ENCODE results near the gene BTD. TPM values are rescaled to one million over a fixed set of nuclear protein-coding genes. Genes with fewer than 3 reads are reported as not detected.
A peak's percentile ranks its signal among the peaks of the same experiment; 100 is the strongest.

Gene BTD, protein sequence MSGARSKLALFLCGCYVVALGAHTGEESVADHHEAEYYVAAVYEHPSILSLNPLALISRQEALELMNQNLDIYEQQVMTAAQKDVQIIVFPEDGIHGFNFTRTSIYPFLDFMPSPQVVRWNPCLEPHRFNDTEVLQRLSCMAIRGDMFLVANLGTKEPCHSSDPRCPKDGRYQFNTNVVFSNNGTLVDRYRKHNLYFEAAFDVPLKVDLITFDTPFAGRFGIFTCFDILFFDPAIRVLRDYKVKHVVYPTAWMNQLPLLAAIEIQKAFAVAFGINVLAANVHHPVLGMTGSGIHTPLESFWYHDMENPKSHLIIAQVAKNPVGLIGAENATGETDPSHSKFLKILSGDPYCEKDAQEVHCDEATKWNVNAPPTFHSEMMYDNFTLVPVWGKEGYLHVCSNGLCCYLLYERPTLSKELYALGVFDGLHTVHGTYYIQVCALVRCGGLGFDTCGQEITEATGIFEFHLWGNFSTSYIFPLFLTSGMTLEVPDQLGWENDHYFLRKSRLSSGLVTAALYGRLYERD
- polyA plus RNA-seq (ENCODE audit: low read depth in 6 of 6): 10 to 100 TPM; 10.9 to 18.0 (median 12.5) TPM

DNA sequence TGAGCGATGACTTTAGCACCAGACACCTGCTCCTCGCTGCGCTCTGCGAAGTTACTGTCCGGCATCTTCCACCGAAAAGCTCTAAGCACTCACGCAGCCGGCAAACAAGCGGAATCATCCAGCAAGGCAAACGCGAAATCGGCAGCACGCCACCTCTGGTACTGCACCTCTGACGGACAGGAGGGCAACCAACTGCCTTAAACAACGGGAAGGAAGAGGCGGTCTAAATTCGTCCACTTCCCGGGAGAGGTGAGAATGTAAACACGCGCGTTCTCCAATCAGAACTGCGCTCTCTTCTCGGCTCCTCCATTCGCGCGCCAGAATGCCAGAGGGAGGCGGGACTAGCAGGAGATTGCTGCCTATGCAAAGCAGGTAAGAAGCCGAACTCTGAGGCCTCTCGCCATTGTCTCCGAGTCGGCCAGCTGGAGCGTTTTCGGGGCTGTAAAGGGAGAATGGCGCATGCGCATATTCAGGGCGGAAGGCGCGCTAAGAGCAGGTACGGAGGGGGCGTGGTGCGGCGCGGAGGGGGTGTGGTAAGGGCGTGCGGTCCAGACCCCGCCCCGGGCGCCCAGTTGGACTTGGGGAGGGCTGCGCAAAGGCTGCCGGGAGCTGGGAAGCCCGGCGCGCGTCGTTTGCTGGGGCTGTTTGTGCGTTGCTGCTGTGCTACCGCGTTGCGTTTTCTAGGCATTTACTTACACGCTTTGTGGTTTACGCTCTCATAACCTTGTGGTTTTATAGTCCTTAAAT lies at the start of gene BTD, which contains the start of gene HACL1:
TSS of gene BTD (plus strand) at position 347 of the 747 bp plus-strand sequence. CDS start 33,695 bp downstream, outside the sequence.
TSS of gene HACL1 (minus strand) at position 171 of the 747 bp plus-strand sequence. CDS start at position 65, 106 bp downstream.
- peaks cover 40 to 49% (median 47%) of the 10 kb centered on the region in 3 donors for H3K4me1 Mint-ChIP-seq
- peak; percentile 86 to 88 for ATAC-seq (ENCODE audit: low read depth in 2 of 2)
- peak within 1 kb of the TSS; percentile 97 to 100 (median 98) for H3K4me3 Mint-ChIP-seq
- DNase-seq: peak; percentile 99
- H3K27ac Mint-ChIP-seq: peak within 1 kb of the TSS; percentile 97 to 99 (median 98)
- no peaks in the 10 kb centered on the region for H3K27me3 Mint-ChIP-seq
- H3K9me3 Mint-ChIP-seq: no peaks in the 10 kb centered on the region
- peaks cover 24 to 29% of the 10 kb centered on the region in 2 donors for H3K36me3 Mint-ChIP-seq

DNA sequence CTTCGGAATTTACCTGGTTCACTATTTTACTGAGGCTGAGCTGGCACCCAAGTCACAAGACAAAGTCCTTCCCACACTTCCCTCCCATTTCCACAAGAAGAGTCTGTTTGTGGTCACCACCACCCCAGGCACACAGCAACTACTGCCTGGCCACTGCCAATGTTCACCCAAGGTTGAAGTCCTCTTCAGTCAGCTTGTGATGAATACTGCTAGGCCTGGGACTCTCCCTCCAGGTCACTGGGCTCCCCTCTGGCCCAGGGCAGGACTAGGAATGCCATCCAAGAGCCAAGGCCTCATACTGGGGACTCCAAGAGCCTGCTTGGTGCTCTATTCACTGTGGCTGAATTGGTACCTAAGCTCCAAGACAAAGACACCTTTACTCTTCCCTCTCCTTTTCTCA lies 49.6 kb upstream of the BTD start:
- peaks cover 14 to 23% (median 19%) of the 10 kb centered on the region in 3 donors for H3K4me1 Mint-ChIP-seq
- ATAC-seq (ENCODE audit: low read depth in 2 of 2) (no peak), DNase-seq (no peak)
- H3K27me3 Mint-ChIP-seq: no peaks in the 10 kb centered on the region
- H3K4me3 Mint-ChIP-seq: peak overlapping the region in 1 of 8 donors; percentile 56
- H3K27ac Mint-ChIP-seq: peak overlapping the region in 2 of 6 donors; percentile 30 to 56
- peaks cover 2 to 12% of the 10 kb centered on the region in 2 donors for H3K36me3 Mint-ChIP-seq
- H3K9me3 Mint-ChIP-seq: peaks cover 1 to 13% (median 7%) of the 10 kb centered on the region in 7 donors

- Mint-ChIP-seq H3K27me3 (no peaks in the 10 kb centered on the region), H3K27ac (peak overlapping the region in 2 of 6 donors; percentile 86 to 98), H3K4me1 (peaks cover 17 to 33% (median 19%) of the 10 kb centered on the region in 3 donors), H3K9me3 (no peaks in the 10 kb centered on the region), H3K36me3 (peaks cover 0 to 8% of the 10 kb centered on the region in 2 donors), H3K4me3 (peak overlapping the region in 1 of 8 donors; percentile 61)
- no peak for DNase-seq
- ATAC-seq (ENCODE audit: low read depth in 2 of 2): no peak
Measured at GRCh38 chr3:15553749-15554148, 47.8 kb upstream of the BTD start.

GRCh38 chr3:15556512-15556911 lies 45.0 kb upstream of the BTD start:
- Mint-ChIP-seq H3K4me1 (peaks cover 17 to 33% (median 19%) of the 10 kb centered on the region in 3 donors), H3K27me3 (no peaks in the 10 kb centered on the region), H3K9me3 (no peaks in the 10 kb centered on the region), H3K36me3 (peaks cover 0 to 10% of the 10 kb centered on the region in 2 donors), H3K4me3 (peak overlapping the region in 7 of 8 donors; percentile 43 to 77 (median 66)), H3K27ac (peak overlapping the region; percentile 96 to 98 (median 98))
- peak; percentile 81 for DNase-seq
- ATAC-seq (ENCODE audit: low read depth in 2 of 2): peak; percentile 92 to 93

GRCh38 chr3:15557511-15557946 lies 44.0 kb upstream of the BTD start:
- Mint-ChIP-seq H3K4me1 (peaks cover 17 to 33% (median 19%) of the 10 kb centered on the region in 3 donors), H3K27me3 (no peaks in the 10 kb centered on the region), H3K9me3 (no peaks in the 10 kb centered on the region), H3K27ac (peak overlapping the region; percentile 24 to 98 (median 95)), H3K36me3 (peaks cover 2 to 14% of the 10 kb centered on the region in 2 donors), H3K4me3 (peak overlapping the region in 3 of 8 donors; percentile 22 to 50 (median 29))
- DNase-seq: peak; percentile 67
- peak; percentile 34 to 40 for ATAC-seq (ENCODE audit: low read depth in 2 of 2)

DNA sequence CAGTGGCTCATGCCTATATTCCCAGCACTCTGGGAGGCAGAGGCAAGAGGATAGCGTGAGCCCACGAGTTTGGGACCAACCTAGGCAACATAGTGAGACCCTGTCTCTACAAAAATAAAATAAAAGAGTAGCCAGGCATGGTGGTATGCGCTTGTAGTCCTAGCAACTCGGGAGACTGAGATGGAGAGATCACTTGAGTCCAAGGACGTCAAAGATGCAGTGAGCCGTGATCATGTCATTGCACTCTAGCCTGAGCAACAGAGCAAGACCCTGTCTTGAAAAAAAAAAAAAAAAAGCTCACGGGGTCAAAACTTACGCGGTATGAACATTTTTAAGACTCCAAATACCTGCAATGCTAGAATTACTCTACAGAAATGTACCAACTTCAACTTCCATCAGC lies 43.0 kb upstream of the BTD start:
- no peak for DNase-seq
- H3K27me3 Mint-ChIP-seq: no peaks in the 10 kb centered on the region
- H3K4me3 Mint-ChIP-seq: no peak overlapping the region
- ATAC-seq (ENCODE audit: low read depth in 2 of 2): no peak
- H3K27ac Mint-ChIP-seq: peak overlapping the region in 1 of 6 donors; percentile 13
- H3K9me3 Mint-ChIP-seq: no peaks in the 10 kb centered on the region
- peaks cover 10 to 22% of the 10 kb centered on the region in 2 donors for H3K36me3 Mint-ChIP-seq
- H3K4me1 Mint-ChIP-seq: peaks cover 17 to 33% (median 19%) of the 10 kb centered on the region in 3 donors

DNA sequence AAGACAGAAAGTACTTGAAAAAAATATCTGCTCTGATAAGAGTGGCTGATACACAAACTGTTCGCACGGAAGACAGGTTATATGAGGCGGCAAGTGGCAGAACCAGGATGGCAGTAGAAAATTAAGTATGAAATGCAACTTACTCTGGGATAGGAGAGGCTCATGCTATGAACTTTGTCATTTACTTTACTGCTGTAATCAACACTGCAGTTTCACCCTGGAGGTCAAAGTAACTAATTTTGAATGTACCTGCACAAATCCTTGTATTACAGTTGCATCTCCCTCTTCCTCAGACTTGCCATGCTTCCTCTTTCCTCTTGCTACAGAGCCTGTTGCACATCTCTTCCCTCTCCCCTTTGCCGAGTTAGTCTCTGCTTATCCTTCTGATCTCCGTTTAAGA lies 39.0 kb upstream of the BTD start:
- H3K4me1 Mint-ChIP-seq: peaks cover 0 to 4% (median 3%) of the 10 kb centered on the region in 3 donors
- no peaks in the 10 kb centered on the region for H3K9me3 Mint-ChIP-seq
- no peaks in the 10 kb centered on the region for H3K27me3 Mint-ChIP-seq
- ATAC-seq (ENCODE audit: low read depth in 2 of 2) (no peak), DNase-seq (no peak)
- no peak overlapping the region for H3K4me3 Mint-ChIP-seq
- H3K27ac Mint-ChIP-seq: no peak overlapping the region
- H3K36me3 Mint-ChIP-seq: peaks cover 14 to 30% of the 10 kb centered on the region in 2 donors

DNA sequence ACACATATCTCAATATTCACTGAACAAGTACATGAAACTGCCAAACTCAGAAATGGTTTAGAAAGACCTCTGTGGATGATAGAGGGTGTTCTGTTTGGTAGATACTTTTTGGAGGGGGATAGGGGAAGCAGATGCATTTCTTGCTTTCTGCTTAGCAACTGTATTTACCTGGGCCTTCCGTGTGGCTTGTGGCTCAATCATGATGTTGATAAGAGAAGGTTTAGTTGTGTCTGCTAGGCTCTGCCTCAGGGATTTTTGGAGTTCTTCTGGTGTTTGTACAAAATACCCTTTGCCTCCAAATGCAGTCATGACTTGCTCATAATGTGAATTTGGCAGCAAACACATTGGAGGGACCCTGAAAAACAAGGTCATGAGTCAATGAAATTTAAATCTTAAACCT lies 38.4 kb upstream of the BTD start:
- H3K4me1 Mint-ChIP-seq: peaks cover 0 to under 1% (median 0%) of the 10 kb centered on the region in 3 donors
- no peaks in the 10 kb centered on the region for H3K9me3 Mint-ChIP-seq
- peak overlapping the region in 1 of 6 donors; percentile 4 for H3K27ac Mint-ChIP-seq
- H3K4me3 Mint-ChIP-seq: no peak overlapping the region
- H3K36me3 Mint-ChIP-seq: peaks cover 20 to 33% of the 10 kb centered on the region in 2 donors
- ATAC-seq (ENCODE audit: low read depth in 2 of 2): no peak
- DNase-seq: no peak
- H3K27me3 Mint-ChIP-seq: no peaks in the 10 kb centered on the region

DNA sequence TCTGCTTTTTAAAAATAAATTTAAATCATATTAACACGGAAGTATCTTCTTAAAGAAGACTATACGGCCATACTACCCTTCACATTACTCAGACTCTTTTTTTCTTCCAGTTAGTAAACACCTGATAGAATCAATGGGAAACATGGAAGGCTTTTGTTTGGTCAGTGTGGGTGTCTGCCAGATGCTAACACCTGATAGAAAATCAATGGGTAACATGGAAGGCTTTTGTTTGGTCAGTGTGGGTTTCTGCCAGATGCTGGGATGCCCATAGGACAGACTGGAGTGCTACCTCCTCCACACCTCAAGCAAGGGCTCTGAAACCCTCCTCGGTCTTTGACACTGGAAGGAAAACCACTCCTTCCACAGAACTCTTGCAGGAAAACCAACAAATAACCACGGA lies 29.4 kb upstream of the BTD start:
- peak overlapping the region in 1 of 6 donors; percentile 44 for H3K27ac Mint-ChIP-seq
- no peaks in the 10 kb centered on the region for H3K9me3 Mint-ChIP-seq
- no peaks in the 10 kb centered on the region for H3K27me3 Mint-ChIP-seq
- H3K4me1 Mint-ChIP-seq: peaks cover 6 to 9% (median 9%) of the 10 kb centered on the region in 3 donors
- H3K36me3 Mint-ChIP-seq: peaks cover 11 to 13% of the 10 kb centered on the region in 2 donors
- ATAC-seq (ENCODE audit: low read depth in 2 of 2) (no peak), DNase-seq (no peak)
- no peak overlapping the region for H3K4me3 Mint-ChIP-seq

- ATAC-seq (ENCODE audit: low read depth in 2 of 2) (no peak), DNase-seq (no peak)
- Mint-ChIP-seq H3K4me3 (no peak overlapping the region), H3K9me3 (no peaks in the 10 kb centered on the region), H3K27me3 (no peaks in the 10 kb centered on the region), H3K27ac (peak overlapping the region in 1 of 6 donors; percentile 81), H3K4me1 (peaks cover 6 to 14% (median 11%) of the 10 kb centered on the region in 3 donors), H3K36me3 (peaks cover 0 to 15% of the 10 kb centered on the region in 2 donors)
Measured at GRCh38 chr3:15575446-15575845, 26.1 kb upstream of the BTD start.

- DNase-seq: peak; percentile 5
- peak overlapping the region in 2 of 6 donors; percentile 29 to 75 for H3K27ac Mint-ChIP-seq
- ATAC-seq (ENCODE audit: low read depth in 2 of 2): peak; percentile 32 to 51
- no peaks in the 10 kb centered on the region for H3K27me3 Mint-ChIP-seq
- H3K9me3 Mint-ChIP-seq: no peaks in the 10 kb centered on the region
- H3K36me3 Mint-ChIP-seq: peaks cover 3 to 24% of the 10 kb centered on the region in 2 donors
- peaks cover 6 to 14% (median 11%) of the 10 kb centered on the region in 3 donors for H3K4me1 Mint-ChIP-seq
- no peak overlapping the region for H3K4me3 Mint-ChIP-seq
Measured at GRCh38 chr3:15576475-15576874, 25.1 kb upstream of the BTD start.

DNA sequence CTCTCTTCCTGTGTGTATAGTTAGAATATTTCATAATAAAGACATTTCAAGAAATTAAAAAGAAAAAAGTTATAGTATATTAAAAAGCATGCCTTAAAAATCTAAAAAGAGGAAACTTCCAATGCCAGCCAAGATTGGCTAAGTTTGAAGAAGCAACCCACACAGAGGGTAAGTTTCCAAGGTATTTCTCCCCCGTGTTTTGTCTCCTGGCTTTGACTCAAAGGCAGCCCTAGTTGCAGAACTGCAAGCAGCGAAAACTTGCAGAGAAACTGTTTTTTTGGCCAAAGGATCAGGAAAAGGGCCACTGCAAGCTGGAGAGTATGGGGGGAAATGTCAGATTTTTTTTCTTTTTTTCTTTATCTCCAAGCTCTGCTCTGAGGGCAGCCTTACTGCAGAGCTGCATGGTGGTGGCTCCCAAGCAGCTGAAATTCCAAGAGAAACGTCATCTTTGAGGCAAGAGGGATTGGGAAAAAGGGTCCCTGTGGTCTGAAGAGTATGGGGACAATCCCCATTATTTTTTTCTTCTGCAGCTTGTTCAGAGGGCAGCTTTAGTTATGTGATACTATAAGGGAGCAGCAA lies 23.2 kb upstream of the BTD start:
- DNase-seq (no peak), ATAC-seq (ENCODE audit: low read depth in 2 of 2) (no peak)
- no peaks in the 10 kb centered on the region for H3K27me3 Mint-ChIP-seq
- H3K36me3 Mint-ChIP-seq: peaks cover 7 to 29% of the 10 kb centered on the region in 2 donors
- peaks cover 6 to 14% (median 11%) of the 10 kb centered on the region in 3 donors for H3K4me1 Mint-ChIP-seq
- peak overlapping the region in 2 of 6 donors; percentile 26 to 42 for H3K27ac Mint-ChIP-seq
- no peak overlapping the region for H3K4me3 Mint-ChIP-seq
- H3K9me3 Mint-ChIP-seq: no peaks in the 10 kb centered on the region
